Measurements from ENCODE around the gene NPHP4. TPM values are rescaled to one million over a fixed set of nuclear protein-coding genes. Genes with fewer than 3 reads are reported as not detected.

The NPHP4 gene
- polyA plus RNA-seq, 2 of the 4 experiments (the other 2 are of a cell fraction): 2.9 to 5.1 TPM

- POLR2A ChIA-PET: no interaction called here
- DNase-seq (ENCODE audit: low read depth in 1 of 2, low spot score in 1 of 2) (no peak), FAIRE-seq (no peak), ATAC-seq (no peak)
- H3K4me3 ChIP-seq: no peak overlapping the region
- WGBS (ENCODE audit: missing lambda C conversion rate): 91% methylated on average over 19 of the region's 19 CpGs
- TF ChIP-seq KDM1A (IDR thresholded peaks at IDR 0.05; ENCODE audit: low read depth): no peak
- TF ChIP-seq CBX2 (IDR thresholded peaks at IDR 0.05; ENCODE audit: borderline replicate concordance, low read depth): no peak
- no peak for TF ChIP-seq EHMT2 (IDR thresholded peaks at IDR 0.05; ENCODE audit: low read depth)
- no peak for TF ChIP-seq BHLHE40 (IDR thresholded peaks at IDR 0.05; ENCODE audit: low read depth, low read length)
- TF ChIP-seq KDM5A (IDR thresholded peaks at IDR 0.05): no peak
- no peak for TF ChIP-seq REST (IDR thresholded peaks at IDR 0.05)
- TF ChIP-seq BCL3 (IDR thresholded peaks at IDR 0.05): no peak
- no peak for TF ChIP-seq E2F6 (IDR thresholded peaks at IDR 0.05; ENCODE audit: borderline replicate concordance, low read depth)
- no peak for TF ChIP-seq RCOR1 (IDR thresholded peaks at IDR 0.05; ENCODE audit: low read depth, low read length)
- no peak for TF ChIP-seq MAFK (IDR thresholded peaks at IDR 0.05; ENCODE audit: partially characterized antibody)
- no peak overlapping the region for H3K4me2 ChIP-seq
- CTCF ChIA-PET: interaction anchor here (0.8 to 1.5 kb wide), 3 partner anchors 9 to 13 kb away, joined by 3 read pairs; no protein-coding TSS in a partner anchor
- H3K27ac ChIP-seq: no peak overlapping the region
- H3K9me3 ChIP-seq: no peaks in the 10 kb centered on the region
- H3K4me1 ChIP-seq: no peaks in the 10 kb centered on the region
Measured at GRCh38 chr1:5927506-5928370, 64.5 kb downstream of the NPHP4 start.

- Histone ChIP-seq H3K4me2 (no peak overlapping the region), H3K4me3 (no peak overlapping the region), H3K4me1 (no peaks in the 10 kb centered on the region), H3K27ac (no peak overlapping the region), H3K9me3 (no peaks in the 10 kb centered on the region)
- no peak for DNase-seq (ENCODE audit: low read depth in 1 of 2, low spot score in 1 of 2)
- CTCF ChIA-PET: interaction anchor here (1.5 kb wide), 1 partner anchor 11 kb away, joined by 3 read pairs; no protein-coding TSS in a partner anchor
- WGBS (ENCODE audit: missing lambda C conversion rate): 94% methylated on average over 17 of the region's 18 CpGs
- POLR2A ChIA-PET: no interaction called here
- FAIRE-seq: no peak
- no peak for ATAC-seq
- TF ChIP-seq ZFP36 (IDR thresholded peaks at IDR 0.05; ENCODE audit: borderline replicate concordance, partially characterized antibody) (no peak), MAX (IDR thresholded peaks at IDR 0.05) (no peak), HOXA7 (CRISPR knock-in tag; IDR thresholded peaks at IDR 0.05) (no peak), KDM1A (IDR thresholded peaks at IDR 0.05; ENCODE audit: low read depth) (no peak), JUNB (IDR thresholded peaks at IDR 0.05) (no peak), SREBF2 (IDR thresholded peaks at IDR 0.05) (no peak), RFX5 (IDR thresholded peaks at IDR 0.05) (no peak), RARB (CRISPR knock-in tag; IDR thresholded peaks at IDR 0.05) (no peak), HES2 (IDR thresholded peaks at IDR 0.05) (no peak), CHD4 (IDR thresholded peaks at IDR 0.05; ENCODE audit: borderline replicate concordance) (no peak), EHF (CRISPR knock-in tag; IDR thresholded peaks at IDR 0.05) (no peak), BCL3 (IDR thresholded peaks at IDR 0.05) (no peak), CTCF (IDR thresholded peaks at IDR 0.05) (no peak), KDM5A (IDR thresholded peaks at IDR 0.05) (no peak), GATA3 (IDR thresholded peaks at IDR 0.05; ENCODE audit: borderline replicate concordance) (no peak), RCOR1 (IDR thresholded peaks at IDR 0.05; ENCODE audit: low read depth, low read length) (no peak), CEBPB (IDR thresholded peaks at IDR 0.05) (no peak), EHMT2 (IDR thresholded peaks at IDR 0.05; ENCODE audit: low read depth) (no peak)
Measured at GRCh38 chr1:5926686-5927435, 65.4 kb downstream of the NPHP4 start.
